ENCODE data around the gene RHOC.
"Not testable (repeated sequence)": the region's sequence is repeated elsewhere in the genome, so short reads cannot be mapped to it uniquely, and the experiment has no call there.

The RHOC gene

DNA sequence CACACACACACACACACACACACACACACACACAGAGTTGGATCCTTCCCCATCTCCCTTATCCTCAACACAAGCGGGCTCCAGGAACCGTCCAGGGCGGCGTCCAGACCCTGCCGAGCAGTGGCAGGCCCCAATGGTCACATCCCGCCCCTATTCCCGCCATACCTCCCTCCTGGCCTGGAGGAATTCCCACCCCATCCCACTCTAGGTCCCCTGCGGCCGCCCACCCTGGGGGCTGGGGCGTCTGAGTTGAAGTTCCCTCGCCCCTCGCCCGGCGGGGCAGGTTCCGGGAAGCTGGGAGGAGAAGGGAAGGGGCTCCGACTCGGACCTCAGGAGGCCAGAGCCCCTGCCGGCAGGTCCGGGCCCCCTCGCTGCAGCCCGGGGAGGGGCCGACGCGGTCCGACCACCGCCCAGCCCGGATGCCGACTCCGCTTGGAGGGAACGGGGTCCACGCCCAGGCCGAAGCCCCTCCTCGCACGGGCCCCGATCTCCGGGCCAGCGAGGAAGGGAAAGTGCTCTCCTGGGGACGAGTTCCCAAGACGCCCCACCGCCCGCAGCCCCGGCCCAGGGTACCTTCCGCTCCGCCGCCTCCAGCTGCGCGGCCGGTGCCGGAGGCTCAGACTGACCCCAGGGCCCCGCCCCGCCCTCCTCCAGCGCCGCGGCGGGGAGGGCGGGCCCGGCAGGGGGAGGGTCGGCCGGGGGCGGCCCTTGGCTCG, at the start of gene RHOC:
RHOC (minus strand) TSS at position 623 of the 716 bp plus-strand sequence. CDS start 3,328 bp downstream, outside the sequence.
- DNase-seq (ENCODE audit: low read depth in 3 of 3) = peak in 1 of 3 experiments; percentile 29

DNA sequence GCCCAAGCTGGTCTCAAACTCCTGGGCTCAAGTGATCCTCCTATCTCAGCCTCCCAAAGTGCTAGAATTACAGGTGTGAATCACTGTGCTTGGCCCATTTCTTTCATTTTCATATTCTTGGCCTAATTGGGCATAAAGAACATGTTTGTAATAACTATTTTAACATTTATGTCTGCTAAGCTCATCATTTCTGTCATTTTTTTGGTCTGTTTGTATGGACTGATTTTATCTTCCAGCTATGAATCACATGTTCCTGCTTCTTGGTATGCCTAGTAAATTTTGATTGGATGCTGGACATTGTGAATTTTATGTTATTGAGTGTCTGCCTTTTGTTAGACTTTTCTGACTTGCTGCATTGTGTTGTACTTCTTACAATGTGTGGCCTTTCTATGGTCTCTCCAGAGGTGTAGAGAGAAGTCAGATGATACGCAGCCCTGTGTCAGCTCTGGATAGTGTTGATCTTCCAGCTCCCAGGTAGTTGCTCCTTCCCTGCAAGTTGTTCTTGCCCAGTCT, 47.2 kb upstream of the RHOC start:
- no peak for DNase-seq (ENCODE audit: low read depth in 3 of 3)

DNA sequence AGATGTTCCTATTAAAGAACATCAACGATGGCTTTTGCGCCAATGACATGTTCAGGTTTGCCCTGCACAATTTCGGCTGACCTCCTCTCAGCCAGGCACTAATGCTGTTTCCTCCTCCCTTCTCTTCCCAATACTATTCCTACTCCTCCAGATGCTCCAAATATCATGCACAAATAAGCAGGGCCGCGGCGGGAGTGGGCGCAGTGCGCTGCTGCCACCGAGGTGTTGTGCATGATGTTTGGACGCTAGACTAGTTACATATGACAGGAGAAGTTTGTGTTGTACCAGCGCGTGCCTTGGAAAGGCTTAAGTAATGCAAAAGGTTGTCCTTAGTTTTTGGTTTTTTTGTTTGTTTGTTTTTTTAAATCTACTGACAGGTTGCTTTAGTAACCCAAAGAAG, 41.5 kb upstream of the RHOC start:
- DNase-seq (ENCODE audit: low read depth in 3 of 3) = no peak

DNA sequence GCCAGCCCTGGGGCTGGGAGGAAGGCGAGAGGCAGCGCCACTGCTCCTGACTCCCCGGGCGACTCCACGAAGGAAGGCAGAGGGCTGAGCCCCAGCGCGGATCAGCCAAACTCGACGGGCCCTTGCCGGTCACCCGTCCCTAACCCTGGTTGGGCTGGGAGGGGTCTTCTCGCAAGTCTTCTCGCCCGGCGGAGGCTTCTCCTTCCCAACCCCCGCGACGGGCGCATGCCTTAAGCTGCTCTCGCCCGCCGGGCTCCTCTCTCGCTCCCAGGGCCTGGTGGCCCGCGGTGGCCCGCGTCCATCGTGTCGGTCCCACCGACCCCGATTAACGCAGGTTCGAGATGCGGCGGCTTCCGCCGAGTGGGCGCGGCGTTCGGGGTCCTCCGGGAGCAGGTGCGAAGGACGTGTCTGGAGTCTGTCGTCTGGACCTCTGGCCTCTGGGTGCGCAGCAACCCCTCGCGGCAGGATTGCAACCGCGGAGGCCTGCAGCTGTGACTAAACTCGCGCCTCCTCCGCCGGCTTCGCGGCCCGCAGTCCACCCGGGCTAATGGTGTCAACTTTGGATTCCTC, 37.2 kb upstream of the RHOC start:
- no peak for DNase-seq (ENCODE audit: low read depth in 3 of 3)

DNA sequence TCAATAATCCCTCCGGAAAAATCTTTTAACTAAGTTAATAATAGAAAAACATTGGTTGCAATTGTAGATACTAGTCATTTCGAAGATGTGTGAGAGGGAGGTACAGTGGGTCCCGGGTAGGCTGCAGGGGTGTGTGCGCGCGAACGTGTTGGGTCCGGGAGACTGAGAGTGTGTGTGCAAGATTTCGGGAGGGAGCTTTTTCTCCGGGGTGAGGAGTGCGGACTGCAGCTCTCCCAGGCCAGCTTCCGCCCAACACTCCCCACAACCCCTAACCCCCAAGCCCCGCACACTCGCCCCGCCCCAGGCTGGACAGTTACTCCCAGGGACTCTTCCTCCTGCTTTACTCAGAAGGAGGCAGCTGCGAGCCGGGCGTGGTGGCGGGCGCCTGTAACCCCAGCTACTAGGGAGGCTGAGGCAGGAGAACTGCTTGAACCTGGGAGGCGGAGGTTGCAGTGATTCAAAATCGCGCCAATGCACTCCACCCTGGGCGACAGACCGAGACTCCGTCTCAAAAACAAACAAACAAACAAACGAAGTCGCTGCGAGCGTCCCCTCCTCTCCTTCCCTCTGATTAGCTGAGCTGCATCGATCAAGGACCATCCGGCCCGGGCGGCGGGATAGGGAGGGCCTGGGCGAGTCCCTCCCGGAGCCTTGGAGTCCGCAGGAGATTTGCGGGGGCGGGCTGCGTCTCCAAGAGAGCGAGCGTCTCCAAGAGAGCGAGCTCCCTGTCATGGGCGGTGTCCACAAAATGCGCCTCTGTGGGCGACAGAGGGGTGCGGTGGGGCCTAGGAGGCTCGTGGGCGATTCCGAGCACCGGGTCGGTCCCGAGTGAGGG, 36.5 kb upstream of the RHOC start:
- no peak for DNase-seq (ENCODE audit: low read depth in 3 of 3)

DNA sequence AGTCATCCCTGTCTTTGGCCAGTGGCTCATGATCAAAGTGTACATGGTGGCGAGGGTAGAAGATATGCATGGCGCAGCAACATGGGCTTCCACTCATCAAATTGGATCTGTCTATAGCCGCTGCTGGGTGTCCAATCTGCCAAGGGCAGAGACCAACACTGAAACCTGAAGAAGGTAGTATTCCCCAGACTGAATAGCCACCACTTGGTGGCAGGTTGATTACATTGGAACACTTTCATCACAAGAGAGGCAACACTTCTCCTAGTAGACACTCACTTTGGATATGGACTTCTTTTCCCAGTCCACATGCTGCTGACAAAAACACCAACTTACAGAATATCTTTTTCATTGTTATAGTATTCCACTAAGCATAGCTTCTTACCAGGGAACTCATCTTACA, 30.6 kb upstream of the RHOC start:
- DNase-seq (ENCODE audit: low read depth in 3 of 3) = no peak

DNA sequence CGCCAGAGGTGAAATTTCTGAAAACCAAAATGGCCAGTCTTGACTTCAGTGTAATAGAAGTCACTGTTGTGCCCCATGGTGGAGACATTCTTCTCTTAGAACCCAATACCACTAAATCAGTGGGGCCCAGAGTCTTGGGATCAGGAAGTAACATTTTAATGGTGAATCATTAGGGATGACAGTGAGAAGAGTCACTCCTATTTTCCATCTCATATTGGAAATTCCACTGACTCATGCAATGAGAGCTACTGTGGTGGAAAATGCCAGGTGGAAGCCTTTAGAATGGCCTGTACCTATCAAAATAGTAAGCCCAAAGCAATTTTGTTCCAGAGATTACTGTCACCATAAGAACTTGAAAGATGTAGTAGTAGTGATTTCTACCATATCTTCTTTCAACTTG, 28.8 kb upstream of the RHOC start:
- no peak for DNase-seq (ENCODE audit: low read depth in 3 of 3)

DNA sequence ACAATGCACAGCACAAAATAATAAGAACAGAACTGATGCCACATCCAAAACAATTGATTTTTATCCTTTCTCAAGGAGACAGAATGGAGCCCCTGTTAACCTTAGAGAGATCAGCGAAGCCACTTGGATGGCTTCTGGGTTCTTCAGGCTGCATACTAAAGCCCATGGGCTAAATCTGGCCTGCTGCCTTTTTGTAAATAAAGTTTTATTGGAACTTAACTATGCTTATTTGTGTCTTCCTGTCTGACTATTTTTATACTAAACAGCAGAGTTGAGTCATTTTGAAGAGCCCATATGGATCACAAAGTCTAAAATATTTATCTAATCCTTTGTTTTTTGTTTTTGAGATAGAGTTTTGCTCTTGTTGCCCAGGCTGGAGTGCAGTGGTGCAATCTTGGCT, 24.5 kb upstream of the RHOC start:
- DNase-seq (ENCODE audit: low read depth in 3 of 3) = no peak

DNA sequence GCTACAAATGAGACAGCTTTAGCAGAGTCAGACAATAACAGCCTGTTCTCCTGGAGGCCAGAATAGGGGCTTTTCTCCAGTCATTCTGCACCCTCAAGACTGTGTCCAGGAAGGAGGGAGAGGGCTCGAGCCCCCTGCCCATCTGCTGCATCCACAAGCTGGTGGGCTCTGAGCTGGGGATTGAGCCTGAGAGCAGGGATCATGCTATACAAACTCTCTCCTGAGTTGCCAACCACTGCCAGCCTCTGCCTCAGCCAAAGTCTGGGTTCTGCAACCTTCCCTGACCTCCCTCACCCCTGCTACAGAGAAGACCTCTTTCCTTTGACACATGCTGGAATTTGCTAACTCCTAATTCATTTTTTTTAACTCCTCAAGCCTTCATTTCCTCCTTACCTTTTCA, 23.0 kb upstream of the RHOC start:
- DNase-seq (ENCODE audit: low read depth in 3 of 3) = no peak

DNA sequence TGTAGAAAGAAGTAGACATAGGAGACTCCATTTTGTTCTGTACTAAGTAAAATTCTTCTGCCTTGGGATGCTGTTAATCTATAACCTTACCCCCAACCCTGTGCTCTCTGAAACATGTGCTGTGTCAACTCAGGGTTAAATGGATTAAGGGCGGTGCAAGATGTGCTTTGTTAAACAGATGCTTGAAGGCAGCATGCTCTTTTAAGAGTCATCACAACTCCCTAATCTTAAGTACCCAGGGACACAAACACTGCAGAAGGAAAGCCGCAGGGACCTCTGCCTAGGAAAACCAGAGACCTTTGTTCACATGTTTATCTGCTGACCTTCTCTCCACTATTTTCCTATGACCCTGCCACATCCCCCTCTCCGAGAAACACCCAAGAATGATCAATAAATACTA, 22.1 kb upstream of the RHOC start:
- not testable (repeated sequence) for DNase-seq (ENCODE audit: low read depth in 3 of 3)

DNA sequence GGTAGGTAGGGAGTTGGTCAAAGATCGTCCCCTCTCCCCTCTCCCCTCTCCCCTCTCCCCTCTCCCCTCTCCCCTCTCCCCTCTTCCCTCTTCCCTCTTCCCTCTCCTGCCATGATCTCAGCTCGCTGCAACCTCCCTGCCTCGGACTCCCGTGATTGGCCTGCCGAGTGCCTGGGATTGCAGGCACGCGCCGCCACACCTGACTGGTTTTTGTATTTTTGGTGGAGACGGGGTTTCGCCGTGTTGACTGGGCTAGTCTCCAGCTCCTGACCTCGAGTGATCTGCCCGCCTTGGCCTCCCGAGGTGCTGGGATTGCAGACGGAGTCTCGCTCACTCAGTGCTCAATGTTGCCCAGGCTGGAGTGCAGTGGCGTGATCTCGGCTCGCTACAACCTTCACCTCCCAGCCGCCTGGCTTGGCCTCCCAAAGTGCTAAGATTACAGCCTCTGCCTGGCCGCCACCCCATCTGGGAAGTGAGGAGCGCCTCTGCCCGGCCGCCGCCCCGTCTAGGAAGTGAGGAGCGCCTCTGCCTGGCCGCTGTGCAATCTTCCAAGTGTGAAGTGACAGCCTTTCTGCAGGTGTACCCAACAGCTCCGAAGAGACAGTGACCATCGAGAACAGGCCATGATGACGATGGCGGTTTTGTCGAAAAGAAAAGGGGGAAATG, 21.5 kb upstream of the RHOC start:
- DNase-seq (ENCODE audit: low read depth in 3 of 3) = not testable (repeated sequence)

DNA sequence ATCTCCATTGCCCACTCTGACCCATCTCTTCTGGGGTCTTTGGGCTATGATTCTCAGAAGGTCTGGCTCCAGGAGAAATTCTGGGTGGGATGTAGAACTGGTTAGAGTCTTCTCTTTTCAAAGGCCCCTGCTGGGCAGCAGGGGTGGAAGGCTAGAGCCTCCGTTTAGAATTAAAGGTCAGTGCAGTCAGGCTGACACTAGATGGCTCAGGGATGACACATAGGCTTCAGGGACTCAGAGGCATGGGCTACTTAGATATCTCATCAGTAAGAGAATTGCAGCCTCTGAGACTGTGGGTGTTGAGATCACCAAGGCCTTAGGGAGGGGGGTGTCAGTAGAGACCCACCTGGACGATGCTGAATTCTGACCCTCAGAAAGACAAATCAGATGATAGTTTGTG, 20.8 kb upstream of the RHOC start:
- DNase-seq (ENCODE audit: low read depth in 3 of 3) = no peak

DNA sequence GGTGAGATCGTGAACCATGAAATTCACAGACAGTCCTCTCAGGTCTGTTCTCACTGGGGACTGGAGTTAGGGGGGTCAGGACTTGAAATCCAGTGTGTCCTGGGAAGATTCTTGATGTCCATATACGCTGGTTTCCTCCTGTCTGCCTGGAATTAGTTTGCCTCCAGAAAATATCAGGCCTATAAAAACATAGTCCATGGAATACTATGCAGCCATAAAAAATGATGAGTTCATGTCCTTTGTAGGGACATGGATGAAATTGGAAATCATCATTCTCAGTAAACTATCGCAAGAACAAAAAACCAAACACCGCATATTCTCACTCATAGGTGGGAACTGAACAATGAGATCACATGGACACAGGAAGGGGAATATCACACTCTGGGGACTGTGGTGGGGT, 17.3 kb upstream of the RHOC start:
- not testable (repeated sequence) for DNase-seq (ENCODE audit: low read depth in 3 of 3)

DNA sequence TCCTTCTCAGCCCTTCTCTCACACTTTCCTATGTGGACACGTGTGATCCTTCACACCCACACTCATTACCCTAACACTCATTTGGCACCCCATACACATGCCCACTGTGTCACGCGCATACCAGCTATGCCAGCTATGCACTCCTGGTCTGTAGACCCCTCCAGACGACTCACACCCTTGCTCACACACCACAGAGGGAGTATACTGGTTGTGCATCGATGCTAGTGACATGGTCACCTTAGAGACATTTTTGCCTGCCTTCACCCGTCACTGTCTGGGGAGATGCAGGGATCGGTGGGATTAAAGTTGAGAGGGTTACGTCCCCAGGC, 16.5 kb upstream of the RHOC start:
- DNase-seq (ENCODE audit: low read depth in 3 of 3) = no peak

DNA sequence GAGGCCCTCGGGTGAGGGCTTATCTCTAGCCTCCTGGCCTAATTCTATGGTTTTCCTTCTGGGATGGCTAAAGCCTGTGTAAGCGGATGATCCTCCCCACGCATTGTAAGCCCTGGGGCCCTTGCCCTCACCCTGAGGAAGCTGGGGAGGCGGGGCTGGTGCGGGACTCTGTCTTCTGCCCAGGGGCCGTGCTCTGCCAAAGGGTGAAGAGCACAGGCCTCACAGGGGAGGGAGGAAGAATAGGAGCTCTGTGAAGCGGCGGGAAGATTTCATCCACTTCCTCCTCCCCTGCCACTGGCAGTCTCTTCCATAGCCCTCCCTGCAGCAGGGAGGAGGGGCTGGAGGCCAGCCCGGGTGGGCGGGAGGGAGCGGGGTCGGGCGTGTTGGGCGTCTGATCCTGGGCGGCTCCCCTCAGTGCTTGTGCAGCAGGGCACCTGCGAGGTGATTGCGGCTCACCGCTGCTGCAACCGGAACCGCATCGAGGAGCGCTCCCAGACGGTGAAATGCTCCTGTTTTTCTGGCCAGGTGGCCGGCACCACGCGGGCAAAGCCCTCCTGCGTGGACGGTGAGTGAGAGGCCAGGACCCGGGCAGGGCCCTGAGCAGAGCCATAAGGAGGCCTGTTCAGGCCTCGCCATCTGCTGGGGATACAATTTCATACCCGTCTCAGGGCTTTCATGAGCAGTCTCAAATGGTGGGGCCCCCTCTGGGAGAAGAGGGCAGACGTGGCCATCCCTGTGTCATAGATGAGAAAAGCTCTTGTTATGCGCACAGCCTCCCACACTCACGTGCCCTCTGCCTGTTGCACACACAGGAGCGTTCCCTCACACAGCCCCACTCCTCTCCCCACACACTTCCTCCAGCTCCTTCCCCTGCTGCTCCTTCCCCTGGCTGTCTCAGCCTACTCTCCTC, 15.9 kb upstream of the RHOC start:
- DNase-seq (ENCODE audit: low read depth in 3 of 3) = no peak

DNA sequence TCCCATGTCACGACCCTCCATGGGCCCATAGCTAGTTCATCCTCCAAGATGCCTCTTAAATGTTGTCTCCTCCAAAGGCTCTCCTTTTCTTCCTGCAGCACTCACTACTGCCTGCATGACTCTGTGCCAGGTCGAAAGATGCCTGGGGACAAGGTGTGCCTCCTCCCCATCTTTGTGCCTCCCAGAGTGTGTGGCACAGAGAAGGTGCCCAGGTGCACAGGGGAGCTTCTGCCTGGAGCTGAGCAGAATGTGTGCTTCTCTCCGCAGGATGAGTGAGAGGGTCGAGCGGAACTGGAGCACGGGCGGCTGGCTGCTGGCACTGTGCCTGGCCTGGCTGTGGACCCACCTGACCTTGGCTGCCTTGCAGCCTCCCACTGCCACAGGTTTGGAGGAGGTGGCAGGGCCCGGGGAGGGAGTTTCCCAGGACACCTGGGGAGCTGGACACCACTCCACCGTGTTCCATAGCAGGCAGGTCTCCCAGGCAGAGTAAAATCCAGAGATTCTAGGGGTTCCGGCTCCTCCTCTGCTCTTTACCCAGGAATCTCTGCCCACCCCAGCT, 15.1 kb upstream of the RHOC start:
- no peak for DNase-seq (ENCODE audit: low read depth in 3 of 3)

DNA sequence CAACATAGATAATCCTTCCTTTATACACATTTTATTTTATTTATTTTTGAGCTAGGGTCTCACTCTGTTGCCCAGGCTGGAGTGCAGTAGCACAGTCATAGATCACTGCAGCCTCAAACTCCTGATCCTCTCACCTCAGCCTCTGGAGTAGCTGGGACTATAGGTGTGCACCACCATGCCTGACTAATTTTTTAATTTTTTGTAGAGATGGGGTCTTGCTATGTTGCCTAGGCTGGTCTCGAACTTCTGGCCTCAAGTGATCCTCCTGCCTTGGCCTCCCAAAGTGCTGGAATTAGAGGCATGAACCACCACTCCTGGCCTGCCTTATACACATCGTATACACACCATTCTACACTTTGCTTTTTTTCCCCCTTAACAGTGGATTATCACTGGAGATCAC, 14.4 kb upstream of the RHOC start:
- not testable (repeated sequence) for DNase-seq (ENCODE audit: low read depth in 3 of 3)

DNA sequence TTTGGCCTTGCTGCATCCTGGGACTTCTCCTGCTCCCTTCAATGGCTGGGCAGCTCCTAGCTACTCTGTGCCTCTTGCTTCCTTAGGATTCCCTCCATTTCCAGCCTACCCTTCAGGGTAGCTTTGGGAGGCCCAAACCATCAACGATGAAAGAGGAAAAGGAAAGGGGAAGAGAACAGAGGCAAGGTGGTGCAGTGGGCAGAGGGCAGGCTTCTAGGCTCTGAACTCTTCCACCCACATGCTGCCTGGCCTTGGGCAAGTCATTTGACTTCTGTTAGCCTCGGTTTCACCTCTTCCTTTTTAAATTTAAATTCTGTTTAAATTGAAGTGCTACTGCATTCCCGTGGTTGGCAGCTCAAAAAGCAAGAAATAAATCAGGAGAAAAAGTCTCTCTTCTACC, 13.9 kb upstream of the RHOC start:
- no peak for DNase-seq (ENCODE audit: low read depth in 3 of 3)

DNA sequence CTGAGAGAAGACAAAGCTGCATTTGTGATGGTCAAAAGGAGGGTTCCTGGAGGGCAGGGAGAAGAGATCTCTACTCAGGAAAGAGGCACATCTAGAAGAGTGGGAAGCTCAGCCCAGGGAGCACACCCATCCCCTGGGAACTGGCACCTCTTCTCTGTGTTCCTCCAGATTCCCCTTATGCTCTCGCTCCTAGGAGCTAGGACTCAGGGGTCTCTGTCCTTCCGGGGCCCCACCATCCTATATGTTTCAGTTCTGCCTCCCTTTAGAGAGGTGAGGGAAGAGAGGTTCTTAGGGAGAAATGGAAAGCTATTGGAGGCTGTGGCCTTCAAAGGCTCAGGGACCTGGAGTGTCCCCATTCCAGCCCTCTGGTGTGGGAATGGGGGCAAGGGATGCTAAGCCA, 12.8 kb upstream of the RHOC start:
- no peak for DNase-seq (ENCODE audit: low read depth in 3 of 3)

DNA sequence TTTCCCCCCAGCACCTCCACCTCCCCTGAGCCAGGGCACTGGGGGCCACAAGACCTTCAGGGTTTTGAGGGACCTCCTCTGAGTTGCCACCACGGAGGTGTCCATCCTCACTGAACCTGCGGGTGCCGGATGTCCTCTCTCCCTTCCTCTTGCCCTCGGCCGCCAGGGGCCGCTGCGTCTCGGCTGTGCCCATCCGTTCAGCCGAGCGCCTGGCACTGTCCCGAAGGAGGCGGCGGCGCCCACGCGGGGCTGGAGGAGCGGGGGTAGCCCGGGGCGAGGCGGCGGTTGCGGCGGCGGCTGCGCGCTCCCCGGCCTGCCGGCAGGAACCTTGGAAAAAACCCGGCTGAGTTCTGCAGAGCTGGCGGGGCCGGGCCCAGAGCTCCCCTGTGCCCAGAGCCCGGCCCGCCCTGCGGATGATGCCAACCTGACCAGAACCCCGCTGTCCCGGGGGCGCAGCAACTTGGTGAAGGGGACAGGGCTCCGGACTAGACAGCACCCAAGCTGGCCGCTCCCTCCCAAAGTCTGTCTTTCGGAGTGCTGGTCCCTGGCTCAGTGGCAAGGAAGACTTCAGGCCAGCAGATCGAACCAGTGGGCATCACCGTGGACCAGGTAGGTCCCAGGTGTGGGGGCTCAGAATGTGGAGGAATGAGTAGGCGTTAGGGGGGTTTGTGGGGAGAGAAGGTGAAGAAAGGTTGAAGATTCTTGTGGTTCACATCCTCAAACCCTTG, 11.9 kb upstream of the RHOC start:
- peak in 2 of 3 experiments; percentile 60 to 79 for DNase-seq (ENCODE audit: low read depth in 3 of 3)
